Glutamatergic neuron (in vitro differentiated cells): ENCODE results near the gene TMIE. TPM values are rescaled to one million over a fixed set of nuclear protein-coding genes. Genes with fewer than 3 reads are reported as not detected.

Experiments used
- DNase-seq: peaks from one replicate; pipeline ENCODE4 v3.0.0; 2022
- H3K27ac Mint-ChIP-seq: one replicate; pipeline ENCODE4 v1.8.0; 2020; ENCODE audit warnings: mild to moderate bottlenecking, mixed read lengths, inconsistent platforms; ENCODE audit not compliant: unreplicated experiment
- H3K27me3 Mint-ChIP-seq: one replicate; pipeline ENCODE4 v1.8.0; 2020; ENCODE audit warnings: mild to moderate bottlenecking, moderate library complexity, mixed read lengths, inconsistent platforms; ENCODE audit not compliant: unreplicated experiment
- H3K36me3 Mint-ChIP-seq: one replicate; pipeline ENCODE4 v1.8.0; 2020; ENCODE audit warnings: mild to moderate bottlenecking, mixed read lengths, inconsistent platforms; ENCODE audit not compliant: unreplicated experiment
- H3K4me1 Mint-ChIP-seq: one replicate; pipeline ENCODE4 v1.8.0; 2020; ENCODE audit warnings: mild to moderate bottlenecking, low read depth, mixed read lengths, inconsistent platforms; ENCODE audit not compliant: unreplicated experiment
- H3K4me3 Mint-ChIP-seq: one replicate; pipeline ENCODE4 v1.8.0; 2020; ENCODE audit warnings: mild to moderate bottlenecking, mixed read lengths, inconsistent platforms; ENCODE audit not compliant: unreplicated experiment
- H3K9me3 Mint-ChIP-seq: one replicate; pipeline ENCODE4 v1.8.0; 2020; ENCODE audit warnings: mild to moderate bottlenecking, moderate library complexity, mixed read lengths, inconsistent platforms; ENCODE audit not compliant: unreplicated experiment
- CTCF ChIP-seq: fragments of 200-600 bp; sonication (generic); IDR thresholded peaks from one replicate; pipeline ENCODE4 v1.5.0; 2021; ENCODE audit not compliant: partially characterized antibody, unreplicated experiment
- total RNA-seq: library from RNA; stranded (reverse); fragmentation: NEBNext Ultra II Directional; extraction: Animal tissue kit (Norgen Biotek cat#: 25700); gene quantifications from one replicate; pipeline ENCODE4 v1.2.1, GENCODE V29; 2021; ENCODE audit not compliant: unreplicated experiment

The TMIE gene
- total RNA-seq, 1 donor from 2014 or later = not detected

GRCh38 chr3:46755646-46756045, 54.5 kb downstream of the TMIE start:
- H3K9me3 Mint-ChIP-seq = no peaks in the 10 kb centered on the region
- H3K27ac Mint-ChIP-seq = no peak overlapping the region
- peaks cover 2% of the 10 kb centered on the region for H3K27me3 Mint-ChIP-seq
- H3K4me3 Mint-ChIP-seq = no peak overlapping the region
- H3K4me1 Mint-ChIP-seq = no peaks in the 10 kb centered on the region
- no peak for DNase-seq
- no peak for TF ChIP-seq CTCF
- H3K36me3 Mint-ChIP-seq = no peaks in the 10 kb centered on the region

- no peaks in the 10 kb centered on the region for H3K36me3 Mint-ChIP-seq
- no peak for TF ChIP-seq CTCF
- H3K9me3 Mint-ChIP-seq = no peaks in the 10 kb centered on the region
- no peak overlapping the region for H3K27ac Mint-ChIP-seq
- peaks cover 2% of the 10 kb centered on the region for H3K27me3 Mint-ChIP-seq
- H3K4me1 Mint-ChIP-seq = no peaks in the 10 kb centered on the region
- H3K4me3 Mint-ChIP-seq = no peak overlapping the region
- no peak for DNase-seq
Measured at GRCh38 chr3:46756642-46757041, 55.5 kb downstream of the TMIE start.

GRCh38 chr3:46759239-46760167, 58.3 kb downstream of the TMIE start:
- Mint-ChIP-seq H3K27me3 (peaks cover 1% of the 10 kb centered on the region), H3K36me3 (peaks cover 7% of the 10 kb centered on the region), H3K27ac (no peak overlapping the region), H3K9me3 (peaks cover 2% of the 10 kb centered on the region), H3K4me3 (no peak overlapping the region), H3K4me1 (no peaks in the 10 kb centered on the region)
- no peak for DNase-seq
- no peak for TF ChIP-seq CTCF

Other genes starting within 250 kb of the TMIE start
- gene LTF, start 236.5 kb upstream of the TMIE start, total RNA-seq = not detected
- not detected for gene RTP3, start 203.4 kb upstream of the TMIE start, total RNA-seq
- gene LRRC2, start 135.1 kb upstream of the TMIE start, total RNA-seq = not detected
- not detected for gene FAM240A, start 88.9 kb upstream of the TMIE start, total RNA-seq
- gene ALS2CL, start 7.7 kb upstream of the TMIE start, total RNA-seq = 0.51 TPM
- not detected for gene PRSS50, start 16.5 kb downstream of the TMIE start, total RNA-seq
- not detected for gene MYL3, start 162.1 kb downstream of the TMIE start, total RNA-seq
- 0.29 TPM for gene PTH1R, start 176.3 kb downstream of the TMIE start, total RNA-seq